HS-27A (cell line): ENCODE measurements around the gene CNOT11.
"Not testable (repeated sequence)": the region's sequence is repeated elsewhere in the genome, so short reads cannot be mapped to it uniquely, and the experiment has no call there.

Experiments used
- DNase-seq: peaks from one replicate; pipeline ENCODE4 v3.0.0-alpha.2; 2012; ENCODE audit warnings: low read depth, missing footprints

The CNOT11 gene

DNA sequence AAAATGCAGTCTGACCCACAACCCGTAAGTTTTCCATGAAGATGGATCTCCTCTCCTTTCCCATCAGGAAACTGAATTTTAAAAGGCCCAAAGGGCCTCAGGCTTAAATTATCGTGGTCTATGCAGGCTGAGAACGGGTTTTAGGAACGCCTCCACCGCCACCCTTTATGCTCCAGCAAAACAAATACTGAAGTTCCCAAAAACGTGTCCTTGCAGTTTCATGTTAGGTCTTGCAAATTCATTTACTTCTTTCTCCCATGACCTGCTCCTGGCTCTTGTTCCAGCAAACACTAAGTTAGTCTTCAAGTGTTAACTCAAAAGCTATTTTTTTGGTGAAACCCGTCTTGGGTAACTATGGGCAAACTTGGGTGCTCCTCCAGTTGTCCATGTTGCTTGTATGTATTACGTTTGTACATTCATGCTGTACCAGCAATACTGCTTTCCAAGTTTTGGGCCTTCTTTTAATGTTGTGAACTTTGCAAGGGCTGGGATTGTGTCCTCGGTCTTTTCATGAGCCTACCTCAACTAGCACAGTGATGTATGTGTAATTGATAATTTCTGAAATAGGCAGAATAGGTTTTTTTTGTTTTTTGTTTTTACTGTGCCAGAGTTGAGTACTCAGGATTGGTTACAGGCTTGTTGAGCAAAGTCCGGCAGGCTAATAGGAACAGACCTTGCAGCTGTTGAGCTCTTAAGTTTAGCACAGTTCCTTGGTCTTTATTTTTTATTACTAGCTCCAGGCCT lies 57.6 kb downstream of the CNOT11 start:
- DNase-seq = no peak

DNA sequence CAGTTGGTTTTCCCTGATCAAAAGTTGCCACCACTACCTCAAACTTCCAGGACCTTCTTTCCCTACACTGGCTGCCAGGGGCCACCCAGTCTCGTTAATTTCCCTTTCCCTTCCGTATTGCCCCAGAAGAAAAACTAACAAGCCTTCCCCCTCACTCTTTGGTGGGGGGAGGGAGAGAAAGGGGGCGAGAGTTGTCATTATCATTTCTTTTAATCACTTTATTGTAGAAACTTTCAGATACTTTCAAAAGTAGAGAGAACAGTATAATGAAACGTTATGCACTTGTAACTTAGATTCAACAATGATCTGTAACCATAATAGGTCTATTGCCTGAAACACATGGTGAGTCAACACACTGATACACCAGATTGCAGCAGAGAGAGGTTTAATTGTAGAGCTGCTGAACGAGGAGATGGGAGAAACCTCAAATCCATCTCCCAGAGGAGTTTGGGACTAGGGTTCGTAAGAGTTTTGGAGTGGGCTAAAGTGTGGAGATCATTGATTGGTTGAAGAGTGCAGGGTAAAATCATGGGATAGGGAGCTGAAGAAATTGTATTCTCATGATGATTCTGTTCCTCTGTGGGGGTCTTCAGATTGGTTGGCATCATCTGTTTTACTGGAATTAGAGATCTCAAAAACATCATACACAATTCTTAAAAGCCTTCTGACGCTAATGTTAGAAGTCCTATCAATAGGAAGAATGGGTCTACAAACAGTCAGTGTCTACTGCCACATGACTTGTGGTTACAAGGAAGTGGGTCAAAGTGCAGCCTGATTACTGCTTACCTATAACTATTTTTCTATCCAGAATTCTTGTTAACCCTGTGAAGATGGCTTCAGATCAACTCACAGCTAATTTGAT lies 58.4 kb downstream of the CNOT11 start:
- DNase-seq = no peak

DNA sequence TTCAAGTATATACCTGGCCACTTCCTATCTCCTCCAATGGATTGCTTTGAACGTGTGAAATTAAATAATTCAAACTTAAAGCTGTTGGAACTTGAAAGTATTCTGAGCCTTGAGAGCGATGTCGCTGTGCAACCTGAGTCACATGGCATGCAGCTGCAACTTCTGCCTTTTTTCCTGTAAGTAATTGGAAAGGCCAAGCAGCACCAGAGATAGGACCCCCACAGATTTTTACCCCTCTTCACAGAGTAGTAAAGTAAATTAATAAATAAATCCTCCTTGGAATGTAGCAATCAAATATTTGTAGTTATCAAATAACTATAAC lies 59.0 kb downstream of the CNOT11 start:
- no peak for DNase-seq

DNA sequence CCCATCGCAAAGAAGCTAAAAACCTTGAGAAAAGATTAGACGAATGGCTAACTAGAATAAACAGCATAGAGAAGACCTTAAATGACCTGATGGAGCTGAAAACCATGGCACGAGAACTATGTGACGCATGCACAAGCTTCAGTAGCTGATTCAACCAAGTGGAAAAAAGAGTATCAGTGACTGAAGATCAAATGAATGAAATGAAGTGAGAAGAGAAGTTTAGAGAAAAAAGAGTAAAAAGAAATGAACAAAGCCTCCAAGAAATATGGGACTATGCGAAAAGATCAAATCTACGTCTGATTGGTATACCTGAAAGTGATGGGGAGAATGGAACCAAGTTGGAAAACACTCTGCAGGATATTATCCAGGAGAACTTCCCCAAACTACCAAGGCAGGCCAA lies 63.9 kb downstream of the CNOT11 start:
- not testable (repeated sequence) for DNase-seq
